Adipocyte (in vitro differentiated cells): ENCODE results near the gene TAF11L2.
"Not testable (repeated sequence)": the region's sequence is repeated elsewhere in the genome, so short reads cannot be mapped to it uniquely, and the experiment has no call there.

Experiments used
- DNase-seq: peaks from one replicate; pipeline ENCODE4 v3.0.0-alpha.2; 2015; ENCODE audit warnings: low read depth
- H3K27me3 ChIP-seq: replicated peaks from 2 replicates; pipeline ENCODE4 v1.7.0; 2013; ENCODE audit warnings: mild to moderate bottlenecking, low read length, moderate library complexity; ENCODE audit not compliant: control insufficient read depth, insufficient read depth
- H3K36me3 ChIP-seq: 2 replicates; pipeline ENCODE4 v1.7.0; 2013; ENCODE audit warnings: low read length, mild to moderate bottlenecking, moderate library complexity; ENCODE audit not compliant: control insufficient read depth, insufficient read depth, severe bottlenecking
- H3K4me1 ChIP-seq: 2 replicates; pipeline ENCODE4 v1.7.0; 2013; ENCODE audit warnings: mild to moderate bottlenecking, low read length, moderate library complexity; ENCODE audit not compliant: control insufficient read depth, insufficient read depth
- H3K4me3 ChIP-seq: 2 replicates; pipeline ENCODE4 v1.7.0; 2013; ENCODE audit warnings: mild to moderate bottlenecking, low read length, moderate library complexity
- H3K9ac ChIP-seq: 2 replicates; pipeline ENCODE4 v1.7.0; 2013; ENCODE audit warnings: mild to moderate bottlenecking, low read length, moderate library complexity
- H3K9me3 ChIP-seq: 2 replicates; pipeline ENCODE4 v1.7.0; 2013; ENCODE audit warnings: mild to moderate bottlenecking, low read length, moderate library complexity; ENCODE audit not compliant: control insufficient read depth

TAF11L2 gene

GRCh38 chr5:17497931-17498330, at the start of gene TAF11L2:
TAF11L2 (plus strand) TSS chr5:17498231.
- not testable (repeated sequence) for DNase-seq, H3K4me3 ChIP-seq, H3K4me1 ChIP-seq, H3K9me3 ChIP-seq, H3K36me3 ChIP-seq, H3K27me3 ChIP-seq, H3K9ac ChIP-seq

GRCh38 chr5:17448877-17449276, 49.2 kb upstream of the TAF11L2 start:
- H3K36me3 ChIP-seq, result no peaks in the 10 kb centered on the region
- no peak overlapping the region for H3K9ac ChIP-seq
- peaks cover 5% of the 10 kb centered on the region for H3K4me1 ChIP-seq
- H3K4me3 ChIP-seq, result no peak overlapping the region
- DNase-seq, result peak; percentile 80
- H3K9me3 ChIP-seq, result no peaks in the 10 kb centered on the region
- no peaks in the 10 kb centered on the region for H3K27me3 ChIP-seq

- Histone ChIP-seq H3K27me3 (no peaks in the 10 kb centered on the region), H3K9me3 (no peaks in the 10 kb centered on the region), H3K4me1 (peaks cover 5% of the 10 kb centered on the region), H3K9ac (no peak overlapping the region), H3K4me3 (no peak overlapping the region), H3K36me3 (no peaks in the 10 kb centered on the region)
- DNase-seq, result no peak
These were observed 45.1 kb upstream of the TAF11L2 start for GRCh38 chr5:17452936-17453335.

GRCh38 chr5:17455942-17456341, 42.1 kb upstream of the TAF11L2 start:
- Histone ChIP-seq H3K36me3 (no peaks in the 10 kb centered on the region), H3K4me1 (no peaks in the 10 kb centered on the region), H3K4me3 (no peak overlapping the region), H3K27me3 (no peaks in the 10 kb centered on the region), H3K9me3 (no peaks in the 10 kb centered on the region), H3K9ac (no peak overlapping the region)
- DNase-seq, result no peak

- DNase-seq, result no peak
- Histone ChIP-seq H3K4me3 (no peak overlapping the region), H3K9me3 (peaks cover 4% of the 10 kb centered on the region), H3K36me3 (no peaks in the 10 kb centered on the region), H3K4me1 (no peaks in the 10 kb centered on the region), H3K9ac (no peak overlapping the region), H3K27me3 (no peaks in the 10 kb centered on the region)
These were observed 36.2 kb upstream of the TAF11L2 start for GRCh38 chr5:17461793-17462192.

- no peaks in the 10 kb centered on the region for H3K36me3 ChIP-seq
- H3K9ac ChIP-seq, result no peak overlapping the region
- no peak overlapping the region for H3K4me3 ChIP-seq
- peaks cover 4% of the 10 kb centered on the region for H3K9me3 ChIP-seq
- no peak for DNase-seq
- no peaks in the 10 kb centered on the region for H3K4me1 ChIP-seq
- H3K27me3 ChIP-seq, result no peaks in the 10 kb centered on the region
These were observed 34.4 kb upstream of the TAF11L2 start for GRCh38 chr5:17463653-17464052.

GRCh38 chr5:17470064-17470463, 28.0 kb upstream of the TAF11L2 start:
- H3K4me3 ChIP-seq, result no peak overlapping the region
- no peaks in the 10 kb centered on the region for H3K9me3 ChIP-seq
- H3K27me3 ChIP-seq, result no peaks in the 10 kb centered on the region
- DNase-seq, result no peak
- no peaks in the 10 kb centered on the region for H3K36me3 ChIP-seq
- no peak overlapping the region for H3K9ac ChIP-seq
- no peaks in the 10 kb centered on the region for H3K4me1 ChIP-seq

GRCh38 chr5:17475064-17475463, 23.0 kb upstream of the TAF11L2 start:
- DNase-seq, H3K4me1 ChIP-seq, H3K4me3 ChIP-seq, H3K27me3 ChIP-seq, H3K36me3 ChIP-seq, H3K9ac ChIP-seq, H3K9me3 ChIP-seq: not testable (repeated sequence)

GRCh38 chr5:17477043-17477442, 21.0 kb upstream of the TAF11L2 start:
- Histone ChIP-seq H3K36me3 (no peaks in the 10 kb centered on the region), H3K4me1 (no peaks in the 10 kb centered on the region), H3K4me3 (no peak overlapping the region), H3K27me3 (no peaks in the 10 kb centered on the region), H3K9ac (no peak overlapping the region), H3K9me3 (no peaks in the 10 kb centered on the region)
- DNase-seq, result no peak

- H3K4me3 ChIP-seq, result no peak overlapping the region
These were observed 20.3 kb upstream of the TAF11L2 start for GRCh38 chr5:17477573-17478265.

GRCh38 chr5:17481378-17481777, 16.7 kb upstream of the TAF11L2 start:
- Histone ChIP-seq H3K36me3 (no peaks in the 10 kb centered on the region), H3K4me3 (no peak overlapping the region), H3K4me1 (no peaks in the 10 kb centered on the region), H3K9ac (no peak overlapping the region), H3K27me3 (no peaks in the 10 kb centered on the region), H3K9me3 (no peaks in the 10 kb centered on the region)
- peak; percentile 16 for DNase-seq

More at GRCh38 chr5:17477573-17478265, 20.3 kb upstream of the TAF11L2 start:
- no peak for DNase-seq
- H3K9me3 ChIP-seq, result no peaks in the 10 kb centered on the region
- H3K27me3 ChIP-seq, result no peaks in the 10 kb centered on the region
- no peak overlapping the region for H3K9ac ChIP-seq
- H3K36me3 ChIP-seq, result no peaks in the 10 kb centered on the region
- H3K4me1 ChIP-seq, result no peaks in the 10 kb centered on the region

GRCh38 chr5:17482790-17483189, 15.2 kb upstream of the TAF11L2 start:
- Histone ChIP-seq H3K9ac (no peak overlapping the region), H3K9me3 (no peaks in the 10 kb centered on the region), H3K36me3 (no peaks in the 10 kb centered on the region), H3K4me3 (no peak overlapping the region), H3K27me3 (no peaks in the 10 kb centered on the region), H3K4me1 (no peaks in the 10 kb centered on the region)
- DNase-seq, result no peak
